Osteocyte (in vitro differentiated cells): Measurements from ENCODE around the gene EXOC4. TPM values are rescaled to one million over a fixed set of nuclear protein-coding genes. Genes with fewer than 3 reads are reported as not detected.

Experiments used
- DNase-seq: peaks from one replicate; pipeline ENCODE4 v3.0.0; 2021; ENCODE audit warnings: mixed read lengths; ENCODE audit not compliant: unreplicated experiment; ENCODE audit errors: extremely low spot score
- H3K27ac Mint-ChIP-seq: one replicate; pipeline ENCODE4 v1.8.0; 2021; ENCODE audit warnings: mild to moderate bottlenecking, mixed read lengths; ENCODE audit not compliant: unreplicated experiment
- H3K27me3 Mint-ChIP-seq: one replicate; pipeline ENCODE4 v1.8.0; 2021; ENCODE audit warnings: mixed read lengths; ENCODE audit not compliant: unreplicated experiment
- H3K36me3 Mint-ChIP-seq: one replicate; pipeline ENCODE4 v1.8.0; 2021; ENCODE audit warnings: mixed read lengths; ENCODE audit not compliant: unreplicated experiment
- H3K4me1 Mint-ChIP-seq: one replicate; pipeline ENCODE4 v1.8.0; 2021; ENCODE audit warnings: mixed read lengths; ENCODE audit not compliant: unreplicated experiment
- H3K4me3 Mint-ChIP-seq: one replicate; pipeline ENCODE4 v1.8.0; 2021; ENCODE audit warnings: mild to moderate bottlenecking, moderate library complexity, mixed read lengths; ENCODE audit not compliant: unreplicated experiment
- H3K9me3 Mint-ChIP-seq: one replicate; pipeline ENCODE4 v1.8.0; 2021; ENCODE audit warnings: mixed read lengths; ENCODE audit not compliant: unreplicated experiment
- total RNA-seq: library from RNA; stranded (reverse); gene quantifications from 2 replicates; pipeline ENCODE4 v1.2.1, GENCODE V29; 2021
- TF ChIP-seq, protein P1 (sequence below): fragments of 200-600 bp; sonication (generic); IDR thresholded peaks from 2 replicates; pipeline ENCODE4 v1.5.0; 2021; ENCODE audit warnings: antibody characterized with exemption, mild to moderate bottlenecking, moderate library complexity

Gene EXOC4
- total RNA-seq, 1 donor from 2014 or later, result 99.9 TPM

DNA sequence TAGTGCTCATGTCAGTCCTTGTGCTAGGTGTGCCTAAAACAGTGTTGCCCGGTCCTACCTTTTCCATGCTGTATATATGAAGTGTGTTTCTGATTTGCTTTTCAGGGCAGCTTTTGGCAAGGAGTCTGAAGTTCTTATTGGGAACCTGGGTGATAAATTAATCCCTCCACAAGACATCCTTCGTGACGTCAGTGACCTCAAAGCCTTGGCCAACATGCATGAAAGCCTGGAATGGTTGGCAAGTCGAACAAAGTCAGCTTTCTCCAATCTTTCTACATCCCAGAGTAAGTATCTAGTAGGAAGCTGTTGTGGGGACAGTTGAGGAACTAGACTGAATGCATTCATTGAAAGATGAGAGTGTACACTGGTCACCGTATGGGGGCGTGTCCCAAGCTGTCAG is 684.9 kb downstream of the EXOC4 start:
- Mint-ChIP-seq H3K36me3 (no peaks in the 10 kb centered on the region), H3K27me3 (no peaks in the 10 kb centered on the region), H3K4me3 (no peak overlapping the region), H3K9me3 (no peaks in the 10 kb centered on the region), H3K27ac (no peak overlapping the region), H3K4me1 (peaks cover 3% of the 10 kb centered on the region)
- DNase-seq, result no peak
- TF ChIP-seq, protein P1, sequence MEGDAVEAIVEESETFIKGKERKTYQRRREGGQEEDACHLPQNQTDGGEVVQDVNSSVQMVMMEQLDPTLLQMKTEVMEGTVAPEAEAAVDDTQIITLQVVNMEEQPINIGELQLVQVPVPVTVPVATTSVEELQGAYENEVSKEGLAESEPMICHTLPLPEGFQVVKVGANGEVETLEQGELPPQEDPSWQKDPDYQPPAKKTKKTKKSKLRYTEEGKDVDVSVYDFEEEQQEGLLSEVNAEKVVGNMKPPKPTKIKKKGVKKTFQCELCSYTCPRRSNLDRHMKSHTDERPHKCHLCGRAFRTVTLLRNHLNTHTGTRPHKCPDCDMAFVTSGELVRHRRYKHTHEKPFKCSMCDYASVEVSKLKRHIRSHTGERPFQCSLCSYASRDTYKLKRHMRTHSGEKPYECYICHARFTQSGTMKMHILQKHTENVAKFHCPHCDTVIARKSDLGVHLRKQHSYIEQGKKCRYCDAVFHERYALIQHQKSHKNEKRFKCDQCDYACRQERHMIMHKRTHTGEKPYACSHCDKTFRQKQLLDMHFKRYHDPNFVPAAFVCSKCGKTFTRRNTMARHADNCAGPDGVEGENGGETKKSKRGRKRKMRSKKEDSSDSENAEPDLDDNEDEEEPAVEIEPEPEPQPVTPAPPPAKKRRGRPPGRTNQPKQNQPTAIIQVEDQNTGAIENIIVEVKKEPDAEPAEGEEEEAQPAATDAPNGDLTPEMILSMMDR, result no peak

- H3K27ac Mint-ChIP-seq, result no peak overlapping the region
- H3K27me3 Mint-ChIP-seq, result no peaks in the 10 kb centered on the region
- no peak overlapping the region for H3K4me3 Mint-ChIP-seq
- no peaks in the 10 kb centered on the region for H3K36me3 Mint-ChIP-seq
- H3K4me1 Mint-ChIP-seq, result no peaks in the 10 kb centered on the region
- no peaks in the 10 kb centered on the region for H3K9me3 Mint-ChIP-seq
- TF ChIP-seq, protein P1, result no peak
- no peak for DNase-seq
Observed at GRCh38 chr7:133940368-133940767, 687.5 kb downstream of the EXOC4 start.

- Mint-ChIP-seq H3K4me3 (no peak overlapping the region), H3K27ac (no peak overlapping the region)
Observed at GRCh38 chr7:133941496-133941895, 688.6 kb downstream of the EXOC4 start.

DNA sequence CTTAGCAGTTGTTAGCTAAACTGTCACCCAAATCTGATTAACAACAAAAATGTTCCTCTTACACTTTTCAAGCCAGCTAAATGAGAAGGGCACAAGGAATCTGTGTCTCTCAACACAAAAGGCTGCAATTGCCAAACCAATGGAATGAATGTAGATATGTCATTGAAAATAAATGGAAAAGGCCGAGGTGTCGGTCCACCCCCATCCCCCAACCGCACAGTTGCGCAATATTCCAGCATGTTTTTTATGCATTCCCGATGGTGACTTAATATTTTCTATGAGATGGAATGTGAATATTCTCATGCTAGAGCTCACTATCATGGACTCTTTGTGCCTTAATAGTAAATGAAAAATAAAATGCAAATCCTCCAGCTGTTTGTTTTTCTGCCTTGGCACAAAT is 692.6 kb downstream of the EXOC4 start:
- peaks cover 7% of the 10 kb centered on the region for H3K36me3 Mint-ChIP-seq
- H3K27ac Mint-ChIP-seq, result no peak overlapping the region

More at GRCh38 chr7:133941496-133941895, 688.6 kb downstream of the EXOC4 start:
- TF ChIP-seq, protein P1, result no peak
- no peaks in the 10 kb centered on the region for H3K27me3 Mint-ChIP-seq
- H3K36me3 Mint-ChIP-seq, result peaks cover 3% of the 10 kb centered on the region
- H3K4me1 Mint-ChIP-seq, result no peaks in the 10 kb centered on the region
- DNase-seq, result no peak
- no peaks in the 10 kb centered on the region for H3K9me3 Mint-ChIP-seq

GRCh38 chr7:133947458-133948254 is 694.8 kb downstream of the EXOC4 start:
- peaks cover 7% of the 10 kb centered on the region for H3K36me3 Mint-ChIP-seq
- H3K4me1 Mint-ChIP-seq, result no peaks in the 10 kb centered on the region
- DNase-seq, result no peak
- no peaks in the 10 kb centered on the region for H3K9me3 Mint-ChIP-seq
- TF ChIP-seq, protein P1, result no peak
- no peaks in the 10 kb centered on the region for H3K27me3 Mint-ChIP-seq
- H3K27ac Mint-ChIP-seq, result no peak overlapping the region
- H3K4me3 Mint-ChIP-seq, result no peak overlapping the region

More for the DNA sequence above, 692.6 kb downstream of the EXOC4 start:
- DNase-seq, result no peak
- H3K9me3 Mint-ChIP-seq, result no peaks in the 10 kb centered on the region
- no peaks in the 10 kb centered on the region for H3K27me3 Mint-ChIP-seq
- H3K4me1 Mint-ChIP-seq, result no peaks in the 10 kb centered on the region
- TF ChIP-seq, protein P1, result no peak
- H3K4me3 Mint-ChIP-seq, result no peak overlapping the region
